Right lobe of liver (tissue), 4 donors: Measurements from ENCODE around the gene FAM25G.
"Not testable (repeated sequence)": the region's sequence is repeated elsewhere in the genome, so short reads cannot be mapped to it uniquely, and the experiment has no call there.

ENCODE experiments used
- POLR2A ChIP-seq: fragments of 450-650 bp; IDR thresholded peaks from one replicate; pipeline ENCODE4 v1.6.1; 2017; ENCODE audit warnings: antibody characterized with exemption, mild to moderate bottlenecking
- TF ChIP-seq, protein P1 (sequence below), 4 donors: fragments of 200-600 bp in 3 of 4; fragments of 450-650 bp in 1 of 4; IDR thresholded peaks; one replicate each; pipeline versions ENCODE4 v1.5.1 to v1.8.0; 2016 to 2022; ENCODE audit warnings: antibody characterized with exemption in 4 of 4, mild to moderate bottlenecking in 2 of 4
- donor health status: DM: no; HTN: no; CAD: no.
- donor health status: DM: no; HTN: no; CAD: no.
- donor health status: DM: no; HTN: yes; CAD: no.

DNA sequence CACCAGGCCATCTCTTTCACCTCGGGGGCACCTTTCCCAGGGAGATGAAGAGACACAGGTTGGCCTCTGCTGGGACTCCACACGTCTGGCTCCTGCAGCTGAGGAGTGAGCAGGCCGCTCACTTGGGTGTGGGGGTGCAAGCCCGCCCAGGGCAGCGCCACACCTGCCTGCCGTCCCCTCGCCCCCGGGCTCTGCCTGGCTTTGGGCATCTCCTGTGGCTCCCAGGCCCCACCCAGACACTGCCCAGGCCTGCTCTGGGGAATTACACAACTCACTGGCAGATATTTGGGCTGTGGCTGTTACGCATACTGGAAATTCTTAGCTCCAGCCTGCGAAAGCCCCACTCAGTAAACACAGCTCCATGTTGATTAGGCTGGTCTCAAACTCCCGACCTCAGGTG lies 7.6 kb downstream of the FAM25G start, which contains the start of gene ANXA8:
- TF ChIP-seq, protein P1, sequence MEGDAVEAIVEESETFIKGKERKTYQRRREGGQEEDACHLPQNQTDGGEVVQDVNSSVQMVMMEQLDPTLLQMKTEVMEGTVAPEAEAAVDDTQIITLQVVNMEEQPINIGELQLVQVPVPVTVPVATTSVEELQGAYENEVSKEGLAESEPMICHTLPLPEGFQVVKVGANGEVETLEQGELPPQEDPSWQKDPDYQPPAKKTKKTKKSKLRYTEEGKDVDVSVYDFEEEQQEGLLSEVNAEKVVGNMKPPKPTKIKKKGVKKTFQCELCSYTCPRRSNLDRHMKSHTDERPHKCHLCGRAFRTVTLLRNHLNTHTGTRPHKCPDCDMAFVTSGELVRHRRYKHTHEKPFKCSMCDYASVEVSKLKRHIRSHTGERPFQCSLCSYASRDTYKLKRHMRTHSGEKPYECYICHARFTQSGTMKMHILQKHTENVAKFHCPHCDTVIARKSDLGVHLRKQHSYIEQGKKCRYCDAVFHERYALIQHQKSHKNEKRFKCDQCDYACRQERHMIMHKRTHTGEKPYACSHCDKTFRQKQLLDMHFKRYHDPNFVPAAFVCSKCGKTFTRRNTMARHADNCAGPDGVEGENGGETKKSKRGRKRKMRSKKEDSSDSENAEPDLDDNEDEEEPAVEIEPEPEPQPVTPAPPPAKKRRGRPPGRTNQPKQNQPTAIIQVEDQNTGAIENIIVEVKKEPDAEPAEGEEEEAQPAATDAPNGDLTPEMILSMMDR (IDR thresholded peaks at IDR 0.05), result not testable (repeated sequence)
- not testable (repeated sequence) for TF ChIP-seq POLR2A
